Ascending aorta (tissue), 2 donors: Measurements from ENCODE around the gene ICE2. TPM values are rescaled to one million over a fixed set of nuclear protein-coding genes. Genes with fewer than 3 reads are reported as not detected.
A peak's percentile ranks its signal among the peaks of the same experiment; 100 is the strongest.

Experiments used
- DNase-seq, 2 donors: peaks; one replicate each; pipeline ENCODE4 v3.0.0-alpha.2; 2019; ENCODE audit warnings: low spot score in 2 of 2
- H3K27ac ChIP-seq, 2 donors: fragments of 200-600 bp; sonication (generic); one replicate each; pipeline ENCODE4 v1.5.1; 2016 to 2017; ENCODE audit warnings: mild to moderate bottlenecking in 1 of 2
- H3K27me3 ChIP-seq: fragments of 200-600 bp; sonication (generic); one replicate; pipeline ENCODE4 v1.5.1; 2017
- H3K36me3 ChIP-seq, 2 donors: fragments of 200-600 bp; sonication (generic); one replicate each; pipeline ENCODE4 v1.5.1; 2016
- H3K4me1 ChIP-seq, 2 donors: fragments of 200-600 bp; sonication (generic); one replicate each; pipeline ENCODE4 v1.5.1; 2016 to 2017; ENCODE audit warnings: mild to moderate bottlenecking in 1 of 2
- H3K4me3 ChIP-seq, 2 donors: fragments of 200-600 bp; sonication (generic); one replicate each; pipeline ENCODE4 v1.5.1; 2016 to 2017; ENCODE audit warnings: mild to moderate bottlenecking in 1 of 2
- H3K9me3 ChIP-seq, 2 donors: fragments of 200-600 bp; sonication (generic); one replicate each; pipeline ENCODE4 v1.5.1; 2016
- CTCF ChIP-seq, 3 experiments: fragments of 200-600 bp in 2 of 3; fragments of 450-650 bp in 1 of 3; sonication (generic) in 2 of 3; IDR thresholded peaks; one replicate each; pipeline ENCODE4 v1.5.1; 2016 to 2019; ENCODE audit warnings: antibody characterized with exemption in 3 of 3, mild to moderate bottlenecking in 1 of 3, moderate library complexity in 1 of 3
- intact Hi-C: fragments of 100-400 bp; cut with DNase I; formaldehyde crosslinking; loops from one replicate; pipeline ENCODE4 v1.15.1; 2023
- total RNA-seq: library from RNA; depleted of rRNA; stranded (reverse); fragments of >200 nt; gene quantifications from one replicate; pipeline ENCODE4 v1.1.0, GENCODE V29; 2016

Gene ICE2
- total RNA-seq, 1 donor from 2014 or later: 45.1 TPM

DNA sequence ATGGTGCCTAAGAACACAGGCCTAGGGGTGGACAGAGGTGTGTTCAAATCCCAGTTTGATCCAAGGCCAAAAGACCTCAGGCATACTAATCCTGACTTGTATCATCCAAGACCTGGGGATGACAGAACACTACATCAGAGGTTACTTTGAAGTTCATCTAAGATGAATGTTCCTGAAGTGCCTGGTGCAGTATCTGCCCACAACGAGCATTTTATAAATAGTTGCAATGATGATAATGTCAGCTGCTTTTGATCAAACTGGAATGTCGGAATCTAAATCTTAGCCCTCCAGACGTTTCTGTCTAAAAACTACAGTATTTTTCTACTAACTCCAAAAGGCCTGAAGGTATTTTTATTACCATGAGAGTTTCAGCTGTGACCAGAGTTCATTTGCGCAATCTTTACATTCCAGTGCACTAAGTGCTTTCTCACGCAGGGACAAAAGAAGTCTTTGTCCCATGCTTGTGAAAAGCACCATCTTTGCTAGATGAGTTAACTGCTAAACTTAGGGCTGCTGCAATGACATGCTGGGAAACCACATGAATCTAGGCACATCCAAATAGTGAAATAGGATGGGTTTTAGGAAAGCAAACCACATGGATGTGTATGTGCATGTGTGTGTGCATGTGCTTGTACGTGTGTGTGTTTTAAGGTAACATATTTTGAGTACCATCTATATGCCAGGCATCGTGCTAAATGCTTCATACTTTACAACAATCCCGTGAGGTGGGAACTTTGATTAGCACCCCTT is 99.2 kb downstream of the ICE2 start:
- no peak for TF ChIP-seq CTCF (IDR thresholded peaks at IDR 0.05)
- peaks cover 31 to 80% of the 10 kb centered on the region in 2 donors for H3K4me1 ChIP-seq
- H3K4me3 ChIP-seq: peak overlapping the region in 1 of 2 donors; percentile 3
- intact Hi-C loops: no loop called here
- peaks cover 42 to 63% of the 10 kb centered on the region in 2 donors for H3K36me3 ChIP-seq
- no peaks in the 10 kb centered on the region for H3K9me3 ChIP-seq
- no peaks in the 10 kb centered on the region for H3K27me3 ChIP-seq
- peak overlapping the region; percentile 64 to 69 for H3K27ac ChIP-seq
- DNase-seq: no peak

GRCh38 chr15:60379185-60379524 is 99.8 kb downstream of the ICE2 start:
- Histone ChIP-seq H3K4me3 (no peak overlapping the region), H3K27ac (peak overlapping the region; percentile 64 to 69), H3K36me3 (peaks cover 40 to 62% of the 10 kb centered on the region in 2 donors), H3K4me1 (peaks cover 33 to 79% of the 10 kb centered on the region in 2 donors), H3K27me3 (no peaks in the 10 kb centered on the region), H3K9me3 (no peaks in the 10 kb centered on the region)
- DNase-seq: no peak
- no peak for TF ChIP-seq CTCF (IDR thresholded peaks at IDR 0.05)
- intact Hi-C loops: no loop called here

DNA sequence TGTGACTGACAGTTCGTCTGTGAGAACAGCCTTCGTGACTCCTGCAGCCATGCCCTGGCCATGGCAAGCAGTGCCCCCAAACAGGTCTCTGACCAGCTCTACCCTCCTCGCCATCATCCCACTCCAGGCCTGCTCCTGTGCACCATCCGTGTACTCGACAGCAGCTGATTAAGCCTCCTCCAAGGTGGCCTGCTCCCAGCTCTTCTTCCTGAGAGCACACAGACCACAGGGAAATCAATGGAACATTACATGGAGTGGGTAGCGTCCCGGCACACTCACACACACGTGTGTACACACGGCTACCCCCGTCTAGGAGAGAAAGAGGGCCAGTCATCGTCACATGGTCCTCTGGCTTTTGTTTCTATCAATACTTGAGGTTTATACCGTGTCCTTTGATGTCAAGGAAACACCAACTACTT is 102.3 kb downstream of the ICE2 start:
- Histone ChIP-seq H3K4me3 (no peak overlapping the region), H3K9me3 (no peaks in the 10 kb centered on the region), H3K4me1 (peaks cover 44 to 85% of the 10 kb centered on the region in 2 donors), H3K27ac (peak overlapping the region; percentile 90 to 96), H3K36me3 (peaks cover 35 to 52% of the 10 kb centered on the region in 2 donors), H3K27me3 (no peaks in the 10 kb centered on the region)
- DNase-seq: no peak
- intact Hi-C loops: no loop called here
- no peak for TF ChIP-seq CTCF (IDR thresholded peaks at IDR 0.05)

GRCh38 chr15:60375306-60375705 is 103.6 kb downstream of the ICE2 start:
- Histone ChIP-seq H3K36me3 (peaks cover 24 to 39% of the 10 kb centered on the region in 2 donors), H3K4me3 (peak overlapping the region in 1 of 2 donors; percentile 40), H3K27me3 (no peaks in the 10 kb centered on the region), H3K9me3 (no peaks in the 10 kb centered on the region), H3K4me1 (peaks cover 44 to 85% of the 10 kb centered on the region in 2 donors), H3K27ac (peak overlapping the region; percentile 90 to 96)
- intact Hi-C loops: loop anchor here (2.0 kb wide), 1 partner anchor 15 kb away; no protein-coding TSS in a partner anchor
- no peak for TF ChIP-seq CTCF (IDR thresholded peaks at IDR 0.05)
- DNase-seq: no peak

DNA sequence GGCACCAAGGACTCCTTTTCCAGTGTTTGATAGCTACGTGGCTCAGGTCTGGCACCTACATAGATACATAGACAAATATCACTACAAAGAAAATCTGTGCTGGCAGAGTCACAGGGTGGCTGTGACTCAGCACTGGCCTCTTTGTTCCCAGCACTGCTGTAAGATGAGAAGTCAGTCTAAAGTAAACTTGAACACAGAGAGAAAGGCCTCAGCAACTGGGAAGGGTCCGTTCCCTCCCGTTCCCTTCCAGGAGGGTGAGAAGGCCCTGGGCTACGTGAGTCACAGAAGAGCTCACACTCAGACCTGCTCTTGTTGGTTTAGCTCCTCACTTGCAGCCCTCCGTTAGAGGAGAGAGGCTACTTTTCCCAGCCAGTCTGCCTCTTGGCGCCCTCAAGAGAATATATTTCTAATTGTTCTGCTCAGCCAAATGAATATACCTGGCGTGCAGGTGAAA is 104.3 kb downstream of the ICE2 start:
- Histone ChIP-seq H3K4me3 (peak overlapping the region in 1 of 2 donors; percentile 40), H3K27me3 (no peaks in the 10 kb centered on the region), H3K4me1 (peaks cover 46 to 85% of the 10 kb centered on the region in 2 donors), H3K9me3 (no peaks in the 10 kb centered on the region), H3K36me3 (peaks cover 24 to 39% of the 10 kb centered on the region in 2 donors), H3K27ac (peak overlapping the region; percentile 90 to 96)
- DNase-seq: peak; percentile 57 to 93
- intact Hi-C loops: loop anchor here (1.0 to 2.0 kb wide), 2 partner anchors 14 to 23 kb away; partner anchors contain the start of gene ANXA2
- TF ChIP-seq CTCF (IDR thresholded peaks at IDR 0.05): no peak
